ENCODE results near the gene ZMIZ1. TPM values are rescaled to one million over a fixed set of nuclear protein-coding genes. Genes with fewer than 3 reads are reported as not detected.

Gene ZMIZ1
- total RNA-seq, 2 donors from 2014 or later, result 27.2 to 42.2 TPM

DNA sequence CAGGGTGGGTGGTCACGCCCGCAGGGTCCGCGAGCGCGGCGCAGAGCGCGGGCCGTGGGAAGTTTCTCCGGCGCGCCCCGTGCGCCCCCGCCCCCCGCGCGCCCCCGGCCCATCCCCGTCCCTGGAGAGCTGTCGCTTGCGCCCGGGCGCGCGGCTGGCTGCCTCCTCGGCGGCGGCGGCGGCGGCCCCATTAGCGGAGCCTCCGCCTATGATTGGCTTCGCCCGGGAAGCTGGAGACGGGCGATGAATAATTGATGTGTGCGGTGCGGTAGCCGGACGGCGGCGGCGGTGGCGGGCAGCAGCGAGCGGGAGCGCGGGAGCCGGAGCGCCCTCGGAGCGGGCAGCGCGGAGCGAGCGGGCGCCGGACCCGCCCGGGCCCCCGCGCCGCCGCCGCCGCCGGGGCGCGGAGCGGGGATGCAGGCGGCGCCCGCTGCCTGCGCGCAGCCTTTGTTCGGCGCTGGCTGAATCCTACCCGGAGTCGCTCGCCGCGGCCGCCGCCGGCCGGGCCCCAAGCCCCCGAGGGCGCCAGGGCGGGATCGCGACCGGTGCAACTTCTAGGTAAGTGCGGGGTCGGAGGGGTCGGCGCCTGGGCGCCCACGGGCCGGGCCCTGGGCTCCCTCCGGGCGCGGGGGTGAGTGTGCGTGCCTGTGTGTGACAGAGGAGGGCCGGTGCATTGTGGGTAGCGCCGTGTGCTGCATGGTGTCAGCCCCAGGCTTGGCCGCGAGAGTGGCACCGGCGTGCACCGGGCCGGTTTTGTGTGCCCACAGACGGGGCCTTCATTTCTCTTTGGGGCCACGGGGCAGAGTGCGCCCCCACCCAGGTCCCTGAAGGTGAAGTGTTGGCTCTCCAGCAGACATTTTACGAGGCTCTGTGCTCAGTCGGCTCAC, 174.7 kb downstream of the ZMIZ1 start:
- TF ChIP-seq, protein P1, sequence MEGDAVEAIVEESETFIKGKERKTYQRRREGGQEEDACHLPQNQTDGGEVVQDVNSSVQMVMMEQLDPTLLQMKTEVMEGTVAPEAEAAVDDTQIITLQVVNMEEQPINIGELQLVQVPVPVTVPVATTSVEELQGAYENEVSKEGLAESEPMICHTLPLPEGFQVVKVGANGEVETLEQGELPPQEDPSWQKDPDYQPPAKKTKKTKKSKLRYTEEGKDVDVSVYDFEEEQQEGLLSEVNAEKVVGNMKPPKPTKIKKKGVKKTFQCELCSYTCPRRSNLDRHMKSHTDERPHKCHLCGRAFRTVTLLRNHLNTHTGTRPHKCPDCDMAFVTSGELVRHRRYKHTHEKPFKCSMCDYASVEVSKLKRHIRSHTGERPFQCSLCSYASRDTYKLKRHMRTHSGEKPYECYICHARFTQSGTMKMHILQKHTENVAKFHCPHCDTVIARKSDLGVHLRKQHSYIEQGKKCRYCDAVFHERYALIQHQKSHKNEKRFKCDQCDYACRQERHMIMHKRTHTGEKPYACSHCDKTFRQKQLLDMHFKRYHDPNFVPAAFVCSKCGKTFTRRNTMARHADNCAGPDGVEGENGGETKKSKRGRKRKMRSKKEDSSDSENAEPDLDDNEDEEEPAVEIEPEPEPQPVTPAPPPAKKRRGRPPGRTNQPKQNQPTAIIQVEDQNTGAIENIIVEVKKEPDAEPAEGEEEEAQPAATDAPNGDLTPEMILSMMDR (IDR thresholded peaks at IDR 0.05), result no peak
- TF ChIP-seq POLR2A (IDR thresholded peaks at IDR 0.05), result no peak
- Histone ChIP-seq H3K27me3 (no peaks in the 10 kb centered on the region), H3K36me3 (replicated peaks in 1 of 2; ENCODE audit: insufficient read depth in 1 of 2, low read depth in 2 of 2) (no peaks in the 10 kb centered on the region), H3K9me3 (no peaks in the 10 kb centered on the region), H3K4me1 (peaks cover 62% of the 10 kb centered on the region), H3K27ac (peak overlapping the region; percentile 50 to 87 (median 74)), H3K4me3 (no peak overlapping the region)
- peak; percentile 18 for ATAC-seq
- no peak for DNase-seq
- intact Hi-C loops (cut with DNase I), result no loop called here
- WGBS, 2 donors, result 48 to 66% methylated on average over 37 to 59 of the region's 120 CpGs

DNA sequence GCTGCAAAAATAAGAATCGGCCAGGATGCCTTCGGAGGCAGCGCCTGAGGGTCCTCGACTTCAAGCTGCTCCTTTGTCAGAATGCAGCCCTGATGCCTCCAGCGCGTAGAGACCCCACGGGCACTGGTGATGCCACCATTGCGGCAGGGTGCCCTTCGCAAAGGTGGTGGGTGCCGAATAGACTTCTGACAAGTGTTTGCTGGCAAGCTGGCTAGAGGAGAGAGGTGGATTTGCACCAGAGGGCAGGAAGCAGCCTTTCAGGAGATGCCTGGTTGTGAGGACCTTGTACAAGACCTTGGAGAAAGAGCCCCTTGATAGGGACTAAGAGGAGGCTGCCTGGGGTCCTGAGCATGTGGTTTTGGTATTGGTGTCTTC, 175.3 kb downstream of the ZMIZ1 start:
- ATAC-seq, result no peak
- no peak for DNase-seq
- intact Hi-C loops (cut with DNase I), result no loop called here
- peaks cover 69% of the 10 kb centered on the region for H3K4me1 ChIP-seq
- TF ChIP-seq, protein P1 (IDR thresholded peaks at IDR 0.05), result no peak
- no peaks in the 10 kb centered on the region for H3K9me3 ChIP-seq
- no peak overlapping the region for H3K4me3 ChIP-seq
- peak overlapping the region in 3 of 4 donors; percentile 12 to 87 (median 84) for H3K27ac ChIP-seq
- H3K27me3 ChIP-seq, result no peaks in the 10 kb centered on the region
- H3K36me3 ChIP-seq (replicated peaks in 1 of 2; ENCODE audit: insufficient read depth in 1 of 2, low read depth in 2 of 2), result no peaks in the 10 kb centered on the region
- 82 to 92% methylated on average over 5 to 10 of the region's 10 CpGs for WGBS, 2 donors

DNA sequence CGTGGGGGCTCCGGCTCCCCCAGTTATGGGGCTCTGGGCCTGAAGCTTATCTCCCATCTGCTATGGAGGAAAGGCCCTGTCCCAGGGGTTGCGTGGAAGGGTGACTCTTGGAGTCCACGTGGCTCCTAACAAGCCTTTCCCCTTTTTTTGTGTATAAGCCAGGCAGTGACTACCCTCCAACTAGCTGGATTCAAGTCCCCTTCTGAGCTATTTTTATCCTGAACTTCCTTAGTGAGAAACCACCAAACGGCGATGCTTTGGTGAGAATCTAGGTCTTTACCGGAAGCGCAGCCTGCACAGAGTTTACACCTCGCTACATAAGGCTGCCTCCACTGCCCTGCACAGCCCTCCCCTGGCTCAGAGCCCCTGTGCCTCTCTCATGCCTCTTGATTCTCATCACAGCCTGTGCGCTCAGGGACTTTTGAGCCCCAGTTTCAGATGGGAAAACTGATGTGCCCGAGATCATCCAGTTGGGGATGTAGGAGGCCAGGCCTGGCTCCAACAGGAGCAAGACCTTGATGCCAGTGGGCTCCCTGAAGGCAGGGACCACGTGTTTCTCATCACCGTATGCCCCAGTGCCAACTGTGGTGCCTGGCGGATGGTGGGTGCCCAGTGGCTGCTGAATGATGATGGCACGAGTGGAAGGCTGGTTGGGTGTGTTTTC, 176.2 kb downstream of the ZMIZ1 start:
- no peaks in the 10 kb centered on the region for H3K27me3 ChIP-seq
- intact Hi-C loops (cut with DNase I), result no loop called here
- no peaks in the 10 kb centered on the region for H3K36me3 ChIP-seq (replicated peaks in 1 of 2; ENCODE audit: insufficient read depth in 1 of 2, low read depth in 2 of 2)
- ATAC-seq, result no peak
- H3K4me3 ChIP-seq, result no peak overlapping the region
- peak in 1 of 4 donors; percentile 45 for DNase-seq
- TF ChIP-seq, protein P1 (IDR thresholded peaks at IDR 0.05), result no peak
- TF ChIP-seq POLR2A (IDR thresholded peaks at IDR 0.05), result peak in 1 of 3 donors; percentile 34
- H3K27ac ChIP-seq, result peak overlapping the region; percentile 74 to 87 (median 82)
- H3K9me3 ChIP-seq, result no peaks in the 10 kb centered on the region
- peaks cover 71% of the 10 kb centered on the region for H3K4me1 ChIP-seq
- 80 to 88% methylated on average over 15 of the region's 15 CpGs for WGBS, 2 donors

DNA sequence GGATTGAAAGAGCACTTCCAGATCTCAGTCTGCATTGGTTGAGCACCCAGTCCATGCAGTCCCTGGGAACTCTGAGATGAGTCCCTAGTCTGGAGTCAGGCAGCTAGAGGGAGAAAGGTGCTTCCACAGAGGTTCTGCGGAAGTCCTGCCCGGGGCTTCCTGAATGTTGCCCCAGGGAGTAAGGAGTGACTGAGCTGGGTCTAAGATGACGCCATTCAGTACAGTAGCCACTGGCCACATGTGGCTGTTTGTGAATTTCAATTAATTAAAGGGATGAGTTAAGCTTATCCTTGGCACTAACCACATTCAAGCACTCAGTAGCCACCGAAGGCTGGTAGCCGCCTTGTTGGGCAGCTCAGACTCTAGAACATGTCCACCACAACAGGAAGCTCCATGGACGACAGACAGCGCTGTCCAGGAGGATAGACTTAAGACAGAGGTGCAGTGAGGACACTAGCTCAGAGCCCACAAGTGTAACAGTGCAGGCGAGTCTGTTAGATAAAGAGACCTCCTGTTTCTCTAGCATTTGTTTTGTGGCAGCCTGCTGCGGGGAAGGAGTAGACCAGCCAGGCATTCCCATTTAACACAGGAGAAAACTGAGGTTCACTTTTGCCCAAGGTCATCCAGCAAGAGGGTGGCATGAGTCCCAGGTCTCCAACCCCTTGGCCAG, 176.9 kb downstream of the ZMIZ1 start:
- DNase-seq, result no peak
- H3K4me3 ChIP-seq, result no peak overlapping the region
- no peak for ATAC-seq
- no peaks in the 10 kb centered on the region for H3K9me3 ChIP-seq
- TF ChIP-seq POLR2A (IDR thresholded peaks at IDR 0.05), result no peak
- TF ChIP-seq, protein P1 (IDR thresholded peaks at IDR 0.05), result no peak
- 78 to 88% methylated on average over 9 of the region's 9 CpGs for WGBS, 2 donors
- peaks cover 71% of the 10 kb centered on the region for H3K4me1 ChIP-seq
- intact Hi-C loops (cut with DNase I), result no loop called here
- no peaks in the 10 kb centered on the region for H3K27me3 ChIP-seq
- peak overlapping the region; percentile 74 to 87 (median 82) for H3K27ac ChIP-seq
- H3K36me3 ChIP-seq (replicated peaks in 1 of 2; ENCODE audit: insufficient read depth in 1 of 2, low read depth in 2 of 2), result no peaks in the 10 kb centered on the region

All from body of pancreas (tissue), 4 donors.